HCT116 (cell line): ENCODE measurements around the gene UBE3B. TPM values are rescaled to one million over a fixed set of nuclear protein-coding genes. Genes with fewer than 3 reads are reported as not detected.

Source experiments
- ATAC-seq: fragments of 200-7000 bp; cut with Tn5 transposase; 2 replicates; pipeline ENCODE4 v1.9.1; 2020; ENCODE audit warnings: mild to moderate bottlenecking, moderate library complexity
- BruUV-seq: library from RNA; stranded (reverse); fragments of 400-500 nt; replicated peaks from 2 replicates; lab custom pipeline; 2021; lab: Mats Ljungman, UMichigan
- CTCF ChIA-PET: fragments of 300-600 bp; sonication (Branson Sonifier 250); formaldehyde crosslinking; loops from one replicate; lab custom pipeline; 2021; ENCODE audit warnings: antibody characterized with exemption; lab: Charles Lee
- POLR2A ChIA-PET: fragments of 300-600, 350-600 bp; sonication (Branson Sonifier 250); formaldehyde crosslinking; loops from one replicate; lab custom pipeline; 2021; ENCODE audit warnings: antibody characterized with exemption; lab: Charles Lee
- RAD21 ChIA-PET, 2 experiments: fragments of 300-600 bp; sonication (Branson Sonifier 250); formaldehyde crosslinking; loops; one replicate each; lab custom pipeline; 2023; ENCODE audit warnings: low total read pairs in 2 of 2; ENCODE audit not compliant: uncharacterized antibody in 2 of 2, unreplicated experiment in 2 of 2, low non-redundant PET in 1 of 2; lab: Charles Lee
- DNase-seq: peaks from one replicate; pipeline ENCODE4 v3.0.0-alpha.2; 2010; ENCODE audit warnings: low read depth, low spot score
- H2AFZ ChIP-seq: fragments of 200-600 bp; shearing (Covaris generic), sonication (generic); 2 replicates; pipeline ENCODE4 v1.6.1; 2017; ENCODE audit warnings: low read depth, mixed run types, mixed read lengths, antibody characterized with exemption, low read length; ENCODE audit not compliant: poor library complexity, severe bottlenecking
- H3K27ac ChIP-seq: 2 replicates; pipeline ENCODE4 v1.5.1; 2012; ENCODE audit warnings: low read depth, low read length
- H3K27me3 ChIP-seq: fragments of 200-600 bp; sonication (generic); 2 replicates; pipeline ENCODE4 v1.6.1; 2016; ENCODE audit warnings: mixed run types, low read length, mixed read lengths; ENCODE audit not compliant: insufficient read depth
- H3K36me3 ChIP-seq, 2 experiments: fragments of 200-500 bp in 1 of 2; fragments of 200-600 bp in 1 of 2; sonication (Bioruptor generic) in 1 of 2; sonication (generic) in 1 of 2; 2 replicates each; pipeline versions ENCODE4 v1.5.1 to v1.6.1; 2014 to 2016; ENCODE audit warnings: low read length in 2 of 2, inconsistent platforms in 1 of 2, mixed read lengths in 1 of 2, mixed run types in 1 of 2; ENCODE audit not compliant: insufficient read depth in 2 of 2, control insufficient read depth in 1 of 2
- H3K4me1 ChIP-seq, 2 experiments: fragments of 200-600 bp in 1 of 2; sonication (generic) in 1 of 2; 2 replicates each; pipeline versions ENCODE4 v1.5.1 to v1.6.1; 2012 to 2017; ENCODE audit warnings: low read length in 2 of 2, inconsistent platforms in 1 of 2, mild to moderate bottlenecking in 1 of 2, mixed read lengths in 1 of 2, mixed run types in 1 of 2, moderate library complexity in 1 of 2; ENCODE audit not compliant: insufficient read depth in 2 of 2, control insufficient read depth in 1 of 2
- H3K4me2 ChIP-seq: fragments of 200-600 bp; sonication (generic); 2 replicates; pipeline ENCODE4 v1.6.1; 2017; ENCODE audit warnings: mixed run types, low read length, mixed read lengths
- H3K4me3 ChIP-seq, 2 experiments: fragments of 200-600 bp in 1 of 2; sonication (generic) in 1 of 2; replicated peaks in 1 of 2; 2 replicates each; pipeline ENCODE4 v1.5.1; 2011 to 2016; ENCODE audit warnings: low read length in 2 of 2, control low read depth in 1 of 2, low read depth in 1 of 2, mild to moderate bottlenecking in 1 of 2, mixed read lengths in 1 of 2, mixed run types in 1 of 2
- H3K79me2 ChIP-seq: fragments of 200-600 bp; sonication (generic); 2 replicates; pipeline ENCODE4 v1.6.1; 2017; ENCODE audit warnings: mild to moderate bottlenecking, mixed run types, low read length, moderate library complexity, mixed read lengths; ENCODE audit not compliant: insufficient read depth
- H3K9ac ChIP-seq: fragments of 200-600 bp; sonication (generic); 2 replicates; pipeline ENCODE4 v1.6.1; 2016; ENCODE audit warnings: low read length, mixed read lengths
- H3K9me2 ChIP-seq: fragments of 200-600 bp; sonication (generic), shearing (Covaris generic); 2 replicates; pipeline ENCODE4 v1.6.1; 2017; ENCODE audit warnings: mixed run types, mild to moderate bottlenecking, moderate library complexity; ENCODE audit not compliant: insufficient read depth
- H3K9me3 ChIP-seq, 2 experiments: fragments of 200-500 bp in 1 of 2; fragments of 200-600 bp in 1 of 2; sonication (Bioruptor generic) in 1 of 2; sonication (generic) in 1 of 2; 2 replicates each; pipeline ENCODE4 v1.6.1; 2014 to 2017; ENCODE audit warnings: low read length in 2 of 2, mixed read lengths in 2 of 2, inconsistent platforms in 1 of 2, low read depth in 1 of 2, mild to moderate bottlenecking in 1 of 2, mixed run types in 1 of 2, moderate library complexity in 1 of 2; ENCODE audit not compliant: control insufficient read depth in 1 of 2, insufficient read depth in 1 of 2
- H4K20me1 ChIP-seq: fragments of 200-600 bp; sonication (generic), shearing (Covaris generic); 2 replicates; pipeline ENCODE4 v1.6.1; 2017; ENCODE audit warnings: mixed run types, mild to moderate bottlenecking, moderate library complexity; ENCODE audit not compliant: insufficient read depth
- CBX3 ChIP-seq: IDR thresholded peaks from 2 replicates; pipeline ENCODE4 v1.6.1; 2012; ENCODE audit warnings: low read depth
- CEBPB ChIP-seq: IDR thresholded peaks from 2 replicates; pipeline ENCODE4 v1.6.1; 2012; ENCODE audit warnings: low read depth
- ELF1 ChIP-seq: IDR thresholded peaks from 2 replicates; pipeline ENCODE4 v1.6.1; 2012; ENCODE audit warnings: low read depth, borderline replicate concordance
- EZH2 ChIP-seq: fragments of 200-600 bp; sonication (generic); IDR thresholded peaks from 2 replicates; pipeline ENCODE4 v1.6.1; 2017; ENCODE audit warnings: antibody characterized with exemption, mixed run types
- FOSL1 ChIP-seq: IDR thresholded peaks from 2 replicates; pipeline ENCODE4 v1.6.1; 2012; ENCODE audit warnings: low read depth
- JUND ChIP-seq: IDR thresholded peaks from 2 replicates; pipeline ENCODE4 v1.6.1; 2012
- POLR2A ChIP-seq: IDR thresholded peaks from 2 replicates; pipeline ENCODE4 v1.7.0; 2011; ENCODE audit warnings: borderline replicate concordance; ENCODE audit not compliant: insufficient read depth, insufficient read length; ENCODE audit errors: extremely low read depth
- POLR2AphosphoS5 ChIP-seq: IDR thresholded peaks from 2 replicates; pipeline ENCODE4 v1.6.1; 2011; ENCODE audit warnings: mild to moderate bottlenecking, low read depth, low read length, moderate library complexity
- SIN3A ChIP-seq: IDR thresholded peaks from 2 replicates; pipeline ENCODE4 v1.6.1; 2012; ENCODE audit warnings: low read depth
- SP1 ChIP-seq: IDR thresholded peaks from 2 replicates; pipeline ENCODE4 v1.6.1; 2012; ENCODE audit warnings: low read depth
- ZFX ChIP-seq: fragments of 450-650 bp; IDR thresholded peaks from 2 replicates; pipeline ENCODE4 v1.6.1; 2017
- intact Hi-C: fragments of 100-400 bp; cut with micrococcal nuclease; formaldehyde crosslinking; loops from 2 replicates; pipeline ENCODE4 v1.10.0; 2022
- total RNA-seq: library from RNA; stranded (reverse); gene quantifications from one replicate; pipeline ENCODE4 v1.2.1, GENCODE V29; 2021; ENCODE audit not compliant: unreplicated experiment
- TF ChIP-seq, protein P1 (sequence below): IDR thresholded peaks from 2 replicates; pipeline ENCODE4 v1.6.1; 2012; ENCODE audit warnings: low read depth
- TF ChIP-seq, protein P2 (sequence below): IDR thresholded peaks from 2 replicates; pipeline ENCODE4 v1.6.1; 2011; ENCODE audit warnings: mild to moderate bottlenecking, low read length, moderate library complexity; ENCODE audit not compliant: insufficient replicate concordance; ENCODE audit errors: extremely low read depth
- TF ChIP-seq, protein P3 (sequence below), 3 experiments: fragments of 200-600 bp in 1 of 3; sonication (generic) in 1 of 3; IDR thresholded peaks in 2 of 3; conservative IDR thresholded peaks in 1 of 3; 2 replicates each; pipeline ENCODE4 v1.5.1; 2012 to 2017; ENCODE audit warnings: low read depth in 2 of 3, low read length in 2 of 3, antibody characterized with exemption in 1 of 3, borderline replicate concordance in 1 of 3, control low read depth in 1 of 3, mild to moderate bottlenecking in 1 of 3, mixed read lengths in 1 of 3, mixed run types in 1 of 3, moderate library complexity in 1 of 3; ENCODE audit not compliant: insufficient read depth in 1 of 3

The UBE3B gene
- total RNA-seq, 1 experiment from 2014 or later: 28.9 TPM

DNA sequence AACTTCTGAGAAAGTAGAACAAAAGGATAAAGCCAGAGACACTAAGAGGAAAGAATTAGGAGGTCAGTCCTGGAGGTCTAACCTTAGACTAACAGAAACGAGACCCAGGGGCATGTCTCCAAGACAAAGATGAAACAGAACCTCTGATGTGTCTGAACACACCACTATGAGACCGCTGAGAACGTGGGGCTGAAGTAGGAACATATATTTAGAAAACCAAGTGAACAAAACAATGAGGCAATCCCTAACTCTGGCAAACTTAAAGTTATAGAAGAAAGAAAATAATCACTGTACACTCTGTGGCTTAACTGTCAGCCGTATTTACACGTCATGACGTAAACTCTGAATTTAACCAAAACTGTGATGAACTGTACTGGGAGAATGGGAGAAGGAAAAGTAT, 18.2 kb upstream of the UBE3B start:
- Histone ChIP-seq H4K20me1 (peaks cover 4% of the 10 kb centered on the region; the same call in 1 of the 2 replicates), H3K27me3 (no peaks in the 10 kb centered on the region), H3K4me3 (no peak overlapping the region), H3K9ac (no peak overlapping the region), H3K9me2 (no peaks in the 10 kb centered on the region), H3K79me2 (peaks cover 44% of the 10 kb centered on the region), H3K36me3 (peaks cover 30 to 41% of the 10 kb centered on the region in 2 experiments), H3K4me2 (no peak overlapping the region), H3K9me3 (no peaks in the 10 kb centered on the region), H3K27ac (no peak overlapping the region), H3K4me1 (peaks cover 32 to 33% of the 10 kb centered on the region in 2 experiments), H2AFZ (no peak overlapping the region)
- ChIA-PET RAD21 (no interaction called here), CTCF (no interaction called here), POLR2A (no interaction called here)
- intact Hi-C loops: no loop called here
- BruUV-seq: no TSS peak
- ATAC-seq (no peak), DNase-seq (no peak)
- TF ChIP-seq SP1: no peak
- no peak for TF ChIP-seq FOSL1
- TF ChIP-seq SIN3A: no peak
- TF ChIP-seq ZFX: no peak
- TF ChIP-seq, protein P1, sequence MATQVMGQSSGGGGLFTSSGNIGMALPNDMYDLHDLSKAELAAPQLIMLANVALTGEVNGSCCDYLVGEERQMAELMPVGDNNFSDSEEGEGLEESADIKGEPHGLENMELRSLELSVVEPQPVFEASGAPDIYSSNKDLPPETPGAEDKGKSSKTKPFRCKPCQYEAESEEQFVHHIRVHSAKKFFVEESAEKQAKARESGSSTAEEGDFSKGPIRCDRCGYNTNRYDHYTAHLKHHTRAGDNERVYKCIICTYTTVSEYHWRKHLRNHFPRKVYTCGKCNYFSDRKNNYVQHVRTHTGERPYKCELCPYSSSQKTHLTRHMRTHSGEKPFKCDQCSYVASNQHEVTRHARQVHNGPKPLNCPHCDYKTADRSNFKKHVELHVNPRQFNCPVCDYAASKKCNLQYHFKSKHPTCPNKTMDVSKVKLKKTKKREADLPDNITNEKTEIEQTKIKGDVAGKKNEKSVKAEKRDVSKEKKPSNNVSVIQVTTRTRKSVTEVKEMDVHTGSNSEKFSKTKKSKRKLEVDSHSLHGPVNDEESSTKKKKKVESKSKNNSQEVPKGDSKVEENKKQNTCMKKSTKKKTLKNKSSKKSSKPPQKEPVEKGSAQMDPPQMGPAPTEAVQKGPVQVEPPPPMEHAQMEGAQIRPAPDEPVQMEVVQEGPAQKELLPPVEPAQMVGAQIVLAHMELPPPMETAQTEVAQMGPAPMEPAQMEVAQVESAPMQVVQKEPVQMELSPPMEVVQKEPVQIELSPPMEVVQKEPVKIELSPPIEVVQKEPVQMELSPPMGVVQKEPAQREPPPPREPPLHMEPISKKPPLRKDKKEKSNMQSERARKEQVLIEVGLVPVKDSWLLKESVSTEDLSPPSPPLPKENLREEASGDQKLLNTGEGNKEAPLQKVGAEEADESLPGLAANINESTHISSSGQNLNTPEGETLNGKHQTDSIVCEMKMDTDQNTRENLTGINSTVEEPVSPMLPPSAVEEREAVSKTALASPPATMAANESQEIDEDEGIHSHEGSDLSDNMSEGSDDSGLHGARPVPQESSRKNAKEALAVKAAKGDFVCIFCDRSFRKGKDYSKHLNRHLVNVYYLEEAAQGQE: no peak
- no peak for TF ChIP-seq ELF1
- TF ChIP-seq JUND: no peak

DNA sequence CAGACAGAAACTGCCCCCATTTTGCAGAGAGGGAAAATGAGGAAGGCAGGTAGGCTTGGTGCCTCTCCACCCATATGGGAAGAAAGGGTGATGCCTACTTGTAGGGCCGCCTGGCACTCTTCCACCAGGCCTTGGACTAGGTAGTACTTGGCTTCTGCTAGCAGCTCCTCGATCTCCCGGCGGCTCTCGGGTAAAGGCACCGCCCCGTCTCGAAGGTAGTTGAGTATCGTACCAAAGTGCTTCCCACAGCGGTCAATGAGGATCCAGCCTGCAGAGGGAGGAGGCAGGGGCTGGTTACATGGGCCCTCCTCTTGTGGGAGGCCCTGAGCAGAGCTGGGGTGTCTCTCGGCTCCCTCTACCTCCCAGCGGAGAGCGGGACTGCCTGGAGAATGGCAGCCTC, 16.9 kb upstream of the UBE3B start:
- no peak overlapping the region for H3K4me2 ChIP-seq

More for the DNA sequence above, 16.9 kb upstream of the UBE3B start:
- peaks cover 4% of the 10 kb centered on the region; the same call in 1 of the 2 replicates for H4K20me1 ChIP-seq
- ChIA-PET POLR2A (no interaction called here), CTCF (no interaction called here), RAD21 (no interaction called here)
- H3K27me3 ChIP-seq: no peaks in the 10 kb centered on the region
- DNase-seq (no peak), ATAC-seq (no peak)
- no peak overlapping the region for H2AFZ ChIP-seq
- no peaks in the 10 kb centered on the region for H3K9me2 ChIP-seq
- no TSS peak for BruUV-seq
- H3K9ac ChIP-seq: no peak overlapping the region
- H3K4me1 ChIP-seq: peaks cover 39 to 44% of the 10 kb centered on the region in 2 experiments
- no peak overlapping the region for H3K27ac ChIP-seq
- H3K9me3 ChIP-seq: no peaks in the 10 kb centered on the region
- peaks cover 55% of the 10 kb centered on the region for H3K79me2 ChIP-seq
- no peak overlapping the region for H3K4me3 ChIP-seq
- peaks cover 19 to 35% of the 10 kb centered on the region in 2 experiments for H3K36me3 ChIP-seq
- TF ChIP-seq, protein P2, sequence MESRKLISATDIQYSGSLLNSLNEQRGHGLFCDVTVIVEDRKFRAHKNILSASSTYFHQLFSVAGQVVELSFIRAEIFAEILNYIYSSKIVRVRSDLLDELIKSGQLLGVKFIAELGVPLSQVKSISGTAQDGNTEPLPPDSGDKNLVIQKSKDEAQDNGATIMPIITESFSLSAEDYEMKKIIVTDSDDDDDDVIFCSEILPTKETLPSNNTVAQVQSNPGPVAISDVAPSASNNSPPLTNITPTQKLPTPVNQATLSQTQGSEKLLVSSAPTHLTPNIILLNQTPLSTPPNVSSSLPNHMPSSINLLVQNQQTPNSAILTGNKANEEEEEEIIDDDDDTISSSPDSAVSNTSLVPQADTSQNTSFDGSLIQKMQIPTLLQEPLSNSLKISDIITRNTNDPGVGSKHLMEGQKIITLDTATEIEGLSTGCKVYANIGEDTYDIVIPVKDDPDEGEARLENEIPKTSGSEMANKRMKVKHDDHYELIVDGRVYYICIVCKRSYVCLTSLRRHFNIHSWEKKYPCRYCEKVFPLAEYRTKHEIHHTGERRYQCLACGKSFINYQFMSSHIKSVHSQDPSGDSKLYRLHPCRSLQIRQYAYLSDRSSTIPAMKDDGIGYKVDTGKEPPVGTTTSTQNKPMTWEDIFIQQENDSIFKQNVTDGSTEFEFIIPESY: no peak
- TF ChIP-seq EZH2 (no peak), SIN3A (no peak), POLR2AphosphoS5 (no peak), FOSL1 (no peak), POLR2A (no peak), ELF1 (no peak), CBX3 (no peak), CEBPB (no peak)
- TF ChIP-seq, protein P3, sequence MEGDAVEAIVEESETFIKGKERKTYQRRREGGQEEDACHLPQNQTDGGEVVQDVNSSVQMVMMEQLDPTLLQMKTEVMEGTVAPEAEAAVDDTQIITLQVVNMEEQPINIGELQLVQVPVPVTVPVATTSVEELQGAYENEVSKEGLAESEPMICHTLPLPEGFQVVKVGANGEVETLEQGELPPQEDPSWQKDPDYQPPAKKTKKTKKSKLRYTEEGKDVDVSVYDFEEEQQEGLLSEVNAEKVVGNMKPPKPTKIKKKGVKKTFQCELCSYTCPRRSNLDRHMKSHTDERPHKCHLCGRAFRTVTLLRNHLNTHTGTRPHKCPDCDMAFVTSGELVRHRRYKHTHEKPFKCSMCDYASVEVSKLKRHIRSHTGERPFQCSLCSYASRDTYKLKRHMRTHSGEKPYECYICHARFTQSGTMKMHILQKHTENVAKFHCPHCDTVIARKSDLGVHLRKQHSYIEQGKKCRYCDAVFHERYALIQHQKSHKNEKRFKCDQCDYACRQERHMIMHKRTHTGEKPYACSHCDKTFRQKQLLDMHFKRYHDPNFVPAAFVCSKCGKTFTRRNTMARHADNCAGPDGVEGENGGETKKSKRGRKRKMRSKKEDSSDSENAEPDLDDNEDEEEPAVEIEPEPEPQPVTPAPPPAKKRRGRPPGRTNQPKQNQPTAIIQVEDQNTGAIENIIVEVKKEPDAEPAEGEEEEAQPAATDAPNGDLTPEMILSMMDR (IDR thresholded peaks at IDR 0.05 in 2 of 3, conservative IDR thresholded peaks at IDR 0.05 in 1 of 3; ENCODE audit: borderline replicate concordance in 1 of 3, insufficient read depth in 1 of 3, low read depth in 2 of 3, low read length in 2 of 3): no peak
- intact Hi-C loops: no loop called here
